Transverse colon (tissue), 4 donors: ENCODE data around the gene OR6S1. TPM values are rescaled to one million over a fixed set of nuclear protein-coding genes. Genes with fewer than 3 reads are reported as not detected.
"Not testable (repeated sequence)": the region's sequence is repeated elsewhere in the genome, so short reads cannot be mapped to it uniquely, and the experiment has no call there.

Experiments used
- DNase-seq: peaks from one replicate; pipeline ENCODE4 v3.0.0-alpha.2; 2019
- H3K27ac ChIP-seq, 4 donors: fragments of 200-600 bp; sonication (generic); 2 replicates each; pipeline ENCODE4 v1.5.1; 2016 to 2018; ENCODE audit warnings: inconsistent platforms in 4 of 4
- H3K27me3 ChIP-seq: fragments of 200-600 bp; sonication (generic); 2 replicates; pipeline ENCODE4 v1.5.1; 2017; ENCODE audit warnings: inconsistent platforms
- H3K36me3 ChIP-seq, 4 donors: fragments of 200-600 bp; sonication (generic); 2 replicates each; pipeline ENCODE4 v1.5.1; 2017 to 2019; ENCODE audit warnings: inconsistent platforms in 4 of 4
- H3K4me1 ChIP-seq, 4 donors: fragments of 200-600 bp; sonication (generic); 2 replicates each; pipeline ENCODE4 v1.5.1; 2017 to 2020; ENCODE audit warnings: inconsistent platforms in 4 of 4
- H3K4me3 ChIP-seq, 4 donors: fragments of 200-600 bp; sonication (generic); 1 replicate in 1 of 4; 2 replicates in 3 of 4; pipeline versions ENCODE4 v1.5.1 to v1.6.1; 2017 to 2019; ENCODE audit warnings: inconsistent platforms in 4 of 4
- H3K9me3 ChIP-seq, 2 donors: fragments of 200-600 bp; sonication (generic); 2 replicates each; pipeline ENCODE4 v1.5.1; 2017 to 2019; ENCODE audit warnings: inconsistent platforms in 2 of 2
- EP300 ChIP-seq: sonication (generic); formaldehyde crosslinking; IDR thresholded peaks from one replicate; pipeline ENCODE4 v1.6.1; 2017; ENCODE audit warnings: antibody characterized with exemption, low read depth
- POLR2A ChIP-seq: fragments of 450-650 bp; IDR thresholded peaks from one replicate; pipeline ENCODE4 v1.6.1; 2016; ENCODE audit warnings: antibody characterized with exemption, mild to moderate bottlenecking, moderate library complexity
- POLR2AphosphoS5 ChIP-seq, 3 donors: sonication (generic); formaldehyde crosslinking; IDR thresholded peaks; one replicate each; pipeline ENCODE4 v1.6.1; 2016; ENCODE audit warnings: antibody characterized with exemption in 3 of 3
- WGBS, 2 donors: methylation state at CpG; one replicate each; pipeline ENCODE4 v1.1.5; 2018; ENCODE audit warnings: low coverage in 1 of 2; 5-methylcytosine and 5-hydroxymethylcytosine counted together
- in situ Hi-C, 4 donors: fragments of 200-750 bp; cut with MboI; loops; one replicate each; pipeline versions ENCODE4 v1.15.0 to v1.15.1; 2017; ENCODE audit warnings: low sequenced_read_pairs in 3 of 4, low pct_ligation_motif_present in 1 of 4, low pct_unique_long_range_greater_than_20kb in 1 of 4
- intact Hi-C: fragments of 100-400 bp; cut with DNase I; formaldehyde crosslinking; loops from one replicate; pipeline ENCODE4 v1.15.1; 2023; ENCODE audit warnings: low total_unique reads
- total RNA-seq, 4 donors: library from RNA; depleted of rRNA; stranded (reverse); fragments of >200 nt; gene quantifications; one replicate each; pipeline ENCODE4 v1.1.0, GENCODE V29; 2016
- TF ChIP-seq, protein P1 (sequence below), 5 experiments: fragments of 200-600 bp in 3 of 5; fragments of 450-650 bp in 2 of 5; sonication (generic) in 3 of 5; IDR thresholded peaks; 1 replicate in 2 of 5; 2 replicates in 3 of 5; pipeline ENCODE4 v1.5.1; 2016 to 2017; ENCODE audit warnings: antibody characterized with exemption in 5 of 5, inconsistent platforms in 3 of 5, mild to moderate bottlenecking in 2 of 5, moderate library complexity in 1 of 5

Gene OR6S1
- total RNA-seq, 4 donors from 2014 or later = not detected

DNA sequence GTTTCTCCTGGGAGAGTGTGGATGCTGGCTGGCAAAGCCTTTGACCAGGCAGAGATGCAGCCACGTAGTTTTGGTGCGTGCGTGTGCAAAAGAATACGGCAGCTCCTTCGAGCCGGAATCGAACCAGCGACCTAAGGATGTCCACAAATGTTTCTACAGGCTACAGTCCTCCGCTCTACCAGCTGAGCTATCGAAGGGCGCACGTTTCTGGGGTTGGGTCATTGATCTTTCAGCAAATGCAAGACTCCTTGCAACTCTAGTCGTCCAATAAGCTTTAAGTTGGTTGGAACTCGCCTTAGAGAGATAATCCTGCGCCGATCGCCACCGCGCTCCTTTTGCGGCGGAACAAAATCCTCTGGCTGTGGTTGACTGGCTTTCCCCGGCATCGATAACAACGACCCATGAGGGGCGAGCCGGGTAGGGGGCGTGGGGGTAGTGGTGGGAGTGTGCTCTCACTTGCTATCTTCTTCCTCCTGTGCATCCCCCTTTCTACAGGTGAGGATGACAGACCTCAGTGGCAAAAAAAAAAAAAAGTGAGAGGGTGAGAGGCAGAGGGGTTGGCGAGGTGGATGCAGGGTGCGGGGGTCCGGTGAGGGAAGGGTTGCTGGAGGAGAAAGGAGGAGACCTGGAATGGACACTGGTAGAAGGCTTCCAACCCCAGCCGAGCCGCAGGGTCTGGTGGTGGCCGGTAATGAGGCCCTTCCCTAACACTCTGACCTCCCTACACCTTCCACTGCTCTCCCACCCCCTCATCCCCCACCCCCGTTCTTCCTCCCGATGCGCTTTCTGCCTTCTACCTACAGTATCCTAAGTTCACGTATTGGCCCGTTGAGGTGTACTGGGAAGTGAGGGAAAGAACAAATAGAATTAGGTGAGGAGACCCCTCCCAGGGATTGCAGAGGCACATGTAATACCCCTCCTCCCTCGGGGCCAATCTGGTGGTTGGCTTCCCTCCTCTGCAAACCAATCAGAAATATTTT lies 11.8 kb upstream of the OR6S1 start:
- Histone ChIP-seq H3K4me3 (no peak overlapping the region), H3K36me3 (no peaks in the 10 kb centered on the region)
- in situ Hi-C loops = no loop called here

GRCh38 chr14:20645481-20645880 lies 4.0 kb upstream of the OR6S1 start:
- DNase-seq = no peak

More for the DNA sequence above, 11.8 kb upstream of the OR6S1 start:
- TF ChIP-seq POLR2AphosphoS5 (IDR thresholded peaks at IDR 0.05) = no peak
- no peak for TF ChIP-seq EP300
- no peak for TF ChIP-seq POLR2A
- TF ChIP-seq, protein P1, sequence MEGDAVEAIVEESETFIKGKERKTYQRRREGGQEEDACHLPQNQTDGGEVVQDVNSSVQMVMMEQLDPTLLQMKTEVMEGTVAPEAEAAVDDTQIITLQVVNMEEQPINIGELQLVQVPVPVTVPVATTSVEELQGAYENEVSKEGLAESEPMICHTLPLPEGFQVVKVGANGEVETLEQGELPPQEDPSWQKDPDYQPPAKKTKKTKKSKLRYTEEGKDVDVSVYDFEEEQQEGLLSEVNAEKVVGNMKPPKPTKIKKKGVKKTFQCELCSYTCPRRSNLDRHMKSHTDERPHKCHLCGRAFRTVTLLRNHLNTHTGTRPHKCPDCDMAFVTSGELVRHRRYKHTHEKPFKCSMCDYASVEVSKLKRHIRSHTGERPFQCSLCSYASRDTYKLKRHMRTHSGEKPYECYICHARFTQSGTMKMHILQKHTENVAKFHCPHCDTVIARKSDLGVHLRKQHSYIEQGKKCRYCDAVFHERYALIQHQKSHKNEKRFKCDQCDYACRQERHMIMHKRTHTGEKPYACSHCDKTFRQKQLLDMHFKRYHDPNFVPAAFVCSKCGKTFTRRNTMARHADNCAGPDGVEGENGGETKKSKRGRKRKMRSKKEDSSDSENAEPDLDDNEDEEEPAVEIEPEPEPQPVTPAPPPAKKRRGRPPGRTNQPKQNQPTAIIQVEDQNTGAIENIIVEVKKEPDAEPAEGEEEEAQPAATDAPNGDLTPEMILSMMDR (IDR thresholded peaks at IDR 0.05) = no peak
- no peaks in the 10 kb centered on the region for H3K9me3 ChIP-seq
- no peak overlapping the region for H3K27ac ChIP-seq
- WGBS, 2 donors = 4 to 18% methylated on average over 6 to 38 of the region's 39 CpGs
- intact Hi-C loops = no loop called here
- H3K27me3 ChIP-seq = peaks cover 90% of the 10 kb centered on the region
- H3K4me1 ChIP-seq = peaks cover 0 to 4% (median 0%) of the 10 kb centered on the region in 4 donors
- DNase-seq = no peak

DNA sequence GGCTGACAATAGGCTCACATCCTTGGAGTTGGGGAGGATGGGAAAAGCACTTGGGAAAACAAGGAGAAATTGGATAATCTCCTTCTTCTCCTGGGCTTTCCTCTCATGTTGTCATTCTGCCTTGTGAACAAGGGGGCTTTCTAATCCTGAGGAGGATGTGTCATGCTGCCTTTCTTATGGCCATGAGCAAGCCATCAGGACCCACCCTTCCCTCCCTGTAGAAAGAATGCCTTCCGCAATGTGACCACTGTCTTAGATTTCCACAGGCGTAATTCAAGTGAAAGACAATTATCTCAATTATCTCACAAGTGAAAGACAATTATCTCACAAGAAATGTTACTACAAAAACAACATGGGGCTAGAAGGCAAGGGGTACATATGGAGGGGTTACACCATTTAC lies 3.0 kb upstream of the OR6S1 start:
- Histone ChIP-seq H3K27me3 (peaks cover 29% of the 10 kb centered on the region), H3K36me3 (no peaks in the 10 kb centered on the region), H3K9me3 (no peaks in the 10 kb centered on the region), H3K4me3 (no peak overlapping the region), H3K4me1 (no peaks in the 10 kb centered on the region), H3K27ac (no peak overlapping the region)
- no peak for DNase-seq
- TF ChIP-seq POLR2A (no peak), EP300 (no peak), POLR2AphosphoS5 (IDR thresholded peaks at IDR 0.05) (no peak)
- TF ChIP-seq, protein P1 (IDR thresholded peaks at IDR 0.05) = no peak
- intact Hi-C loops (no loop called here), in situ Hi-C loops (no loop called here)
- 92 to 98% methylated on average over 2 of the region's 2 CpGs for WGBS, 2 donors

More at GRCh38 chr14:20645481-20645880, 4.0 kb upstream of the OR6S1 start:
- in situ Hi-C loops (no loop called here), intact Hi-C loops (no loop called here)
- TF ChIP-seq POLR2A (no peak), EP300 (no peak)
- H3K27ac ChIP-seq = no peak overlapping the region
- H3K4me1 ChIP-seq = no peaks in the 10 kb centered on the region
- H3K4me3 ChIP-seq = no peak overlapping the region
- WGBS, 2 donors = 86 to 100% methylated on average over 1 of the region's 1 CpG
- H3K27me3 ChIP-seq = peaks cover 37% of the 10 kb centered on the region
- no peaks in the 10 kb centered on the region for H3K9me3 ChIP-seq
- no peaks in the 10 kb centered on the region for H3K36me3 ChIP-seq

- H3K36me3 ChIP-seq, H3K9me3 ChIP-seq, H3K4me3 ChIP-seq, H3K4me1 ChIP-seq, in situ Hi-C loops, H3K27ac ChIP-seq, intact Hi-C loops, DNase-seq: not testable (repeated sequence)
- peaks cover 34% of the 10 kb centered on the region for H3K27me3 ChIP-seq
- WGBS, 2 donors = 18 to 22% methylated on average over 3 of the region's 3 CpGs
Observed at GRCh38 chr14:20642755-20643154, 1.3 kb upstream of the OR6S1 start.

DNA sequence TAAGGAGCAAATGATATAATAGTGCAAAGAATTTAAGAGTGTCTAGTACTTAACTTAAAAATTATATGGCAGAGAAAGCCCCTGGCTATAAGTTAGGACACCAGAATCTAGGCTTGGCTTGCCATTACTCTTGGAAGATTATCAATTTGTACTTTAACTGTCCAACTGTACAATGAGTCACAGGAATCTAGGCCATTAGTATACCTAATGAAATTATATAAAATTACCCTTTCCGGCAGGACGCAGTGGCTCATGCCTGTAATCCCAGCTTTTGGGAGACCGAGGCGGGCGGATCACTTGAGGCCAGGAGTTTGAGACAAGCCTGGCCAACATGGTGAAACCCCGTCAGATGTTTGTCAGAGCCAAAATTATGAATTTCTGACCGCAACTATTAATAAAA lies 691 bp upstream of the OR6S1 start:
- intact Hi-C loops (no loop called here), in situ Hi-C loops (no loop called here)
- TF ChIP-seq EP300 (no peak), POLR2A (no peak), POLR2AphosphoS5 (IDR thresholded peaks at IDR 0.05) (no peak)
- TF ChIP-seq, protein P1 (IDR thresholded peaks at IDR 0.05) = no peak
- Histone ChIP-seq H3K36me3 (no peaks in the 10 kb centered on the region), H3K27me3 (peaks cover 35% of the 10 kb centered on the region), H3K4me1 (no peaks in the 10 kb centered on the region), H3K27ac (no peak overlapping the region), H3K9me3 (no peaks in the 10 kb centered on the region), H3K4me3 (no peak overlapping the region)
- 88 to 100% methylated on average over 6 to 7 of the region's 7 CpGs for WGBS, 2 donors
- no peak for DNase-seq
